ENCODE results near the gene PPM1M. TPM values are rescaled to one million over a fixed set of nuclear protein-coding genes. Genes with fewer than 3 reads are reported as not detected.
A peak's percentile ranks its signal among the peaks of the same experiment; 100 is the strongest.

Gene PPM1M
- total RNA-seq, 1 donor from 2014 or later, result 24.8 TPM

DNA sequence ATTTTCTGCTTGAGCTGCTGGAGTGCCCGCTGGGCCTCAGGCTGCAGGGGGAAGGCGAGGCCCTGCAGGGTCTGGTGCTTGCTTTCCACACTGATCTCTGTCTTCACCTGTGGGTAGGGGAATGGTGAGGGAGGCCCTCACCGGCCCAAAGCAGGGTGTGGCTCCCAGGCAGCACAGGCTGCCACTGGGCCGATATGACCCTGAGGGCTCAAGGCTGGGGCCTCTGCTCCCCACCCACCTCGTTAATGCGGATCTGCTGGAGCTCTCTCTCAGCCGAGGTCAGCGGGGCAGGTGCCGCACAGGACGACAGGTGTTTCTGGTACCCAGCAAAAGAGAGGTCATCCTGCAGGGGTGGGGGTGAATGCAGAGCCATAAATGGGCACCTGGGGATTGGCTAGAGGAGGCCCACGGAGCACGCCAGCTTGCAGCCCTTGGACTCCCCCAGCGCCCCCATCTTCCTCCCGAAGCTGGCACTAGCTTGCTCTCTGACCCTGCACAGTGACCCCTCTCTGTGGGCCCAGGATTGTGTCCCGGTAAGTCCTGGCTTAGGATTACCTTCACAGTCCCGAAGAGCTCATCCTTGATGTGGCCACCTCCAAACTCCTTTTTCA lies 14.6 kb upstream of the PPM1M start:
- no peak for DNase-seq (ENCODE audit: low spot score)

DNA sequence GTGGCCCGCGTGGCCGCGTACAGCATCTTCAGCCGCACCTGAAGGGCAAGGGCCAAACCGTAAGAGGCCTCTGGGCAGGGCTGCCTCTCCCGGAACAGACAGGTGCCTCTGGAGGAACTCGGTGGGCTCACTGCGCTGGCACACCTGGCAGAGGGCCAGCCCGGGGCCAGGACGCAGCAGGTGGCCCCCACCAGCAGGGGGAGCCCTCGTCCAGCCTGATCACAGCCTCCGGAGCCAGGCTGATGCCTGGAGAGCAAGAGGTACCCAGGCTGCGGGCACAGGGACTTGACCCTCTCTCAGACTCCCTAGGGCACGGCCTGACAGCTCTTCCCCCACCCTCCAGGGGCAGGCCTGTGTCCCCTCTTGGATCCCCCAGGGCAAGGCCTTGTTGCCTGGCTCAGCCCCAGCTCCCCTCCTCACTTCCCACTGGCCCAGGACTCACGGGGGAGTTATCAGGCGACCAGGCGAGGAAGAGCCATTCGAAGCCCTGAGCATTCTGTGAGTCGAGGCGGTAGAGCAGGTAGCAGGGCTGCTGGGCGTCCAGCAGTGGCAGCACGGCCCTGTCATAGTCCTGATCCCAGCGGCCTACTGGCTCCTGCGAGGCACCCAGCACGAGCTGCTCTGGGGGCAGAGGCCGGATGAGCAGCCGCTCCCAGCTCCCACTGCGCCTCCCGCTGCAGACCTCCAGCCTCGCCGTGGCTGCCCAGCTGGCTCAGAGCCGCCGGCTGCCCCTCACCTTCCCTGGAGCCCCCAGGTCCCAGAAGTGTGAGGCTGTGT lies 13.9 kb upstream of the PPM1M start:
- no peak for DNase-seq (ENCODE audit: low spot score)

DNA sequence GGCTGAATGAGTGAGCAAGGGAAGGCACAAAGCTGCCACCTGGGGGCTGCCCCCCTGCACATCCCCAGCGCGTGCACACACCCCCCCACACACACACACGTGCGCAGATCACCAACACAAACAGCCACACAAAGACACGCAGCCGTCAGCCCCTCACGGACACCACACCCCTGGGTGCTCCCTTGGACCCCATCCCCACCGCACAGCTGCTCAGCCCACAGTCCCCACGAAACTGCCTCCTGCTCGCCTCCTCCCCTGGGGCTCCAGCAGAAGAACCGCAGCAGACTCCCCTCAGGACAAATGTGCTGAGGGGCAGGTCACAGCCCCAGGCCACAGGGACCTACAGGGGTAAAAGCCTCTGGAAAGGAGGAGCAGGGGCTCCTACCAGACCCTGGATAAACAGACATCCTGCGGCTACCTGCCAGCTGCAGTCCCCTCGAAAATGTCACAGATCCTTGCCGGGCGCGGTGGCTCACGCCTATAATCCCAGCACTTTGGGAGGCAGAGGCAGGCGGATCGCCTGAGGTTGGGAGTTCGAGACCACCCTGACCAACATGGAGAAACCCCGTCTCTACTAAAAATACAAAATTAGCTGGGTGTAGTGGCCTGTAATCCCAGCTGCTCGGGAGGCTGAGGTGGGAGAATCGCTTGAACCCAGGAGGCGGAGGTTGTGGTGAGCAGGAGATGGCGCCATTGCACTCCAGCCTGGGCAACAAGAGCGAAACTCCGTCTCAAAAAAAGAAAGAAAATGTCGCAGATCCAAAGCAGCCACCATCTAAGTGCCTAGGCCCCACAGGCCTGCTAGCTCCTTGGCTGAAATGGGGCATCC lies 13.1 kb upstream of the PPM1M start:
- DNase-seq (ENCODE audit: low spot score), result no peak

DNA sequence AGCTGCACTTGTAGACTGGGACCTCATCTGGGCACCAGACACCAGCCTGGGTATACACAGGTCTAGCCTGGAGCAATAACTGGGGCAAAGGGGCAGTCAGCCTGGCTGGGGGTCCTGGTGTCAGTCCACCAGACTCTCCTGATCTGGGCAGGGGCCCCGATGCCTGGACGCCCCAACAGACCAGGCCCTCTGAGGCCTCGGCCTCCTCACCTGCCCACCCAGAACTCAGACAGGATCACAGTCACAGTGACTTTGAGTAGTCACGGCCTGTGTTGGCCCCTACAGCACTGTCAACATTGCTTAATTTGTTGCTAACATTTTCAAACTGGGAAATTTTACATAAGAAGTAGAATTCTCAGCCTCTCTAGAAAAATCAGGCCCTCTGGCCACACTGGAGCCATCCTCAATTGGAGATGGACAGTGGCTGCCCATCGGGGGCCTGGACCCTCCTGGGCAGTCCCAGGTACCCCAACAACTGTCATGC lies 12.4 kb upstream of the PPM1M start:
- DNase-seq (ENCODE audit: low spot score), result no peak

DNA sequence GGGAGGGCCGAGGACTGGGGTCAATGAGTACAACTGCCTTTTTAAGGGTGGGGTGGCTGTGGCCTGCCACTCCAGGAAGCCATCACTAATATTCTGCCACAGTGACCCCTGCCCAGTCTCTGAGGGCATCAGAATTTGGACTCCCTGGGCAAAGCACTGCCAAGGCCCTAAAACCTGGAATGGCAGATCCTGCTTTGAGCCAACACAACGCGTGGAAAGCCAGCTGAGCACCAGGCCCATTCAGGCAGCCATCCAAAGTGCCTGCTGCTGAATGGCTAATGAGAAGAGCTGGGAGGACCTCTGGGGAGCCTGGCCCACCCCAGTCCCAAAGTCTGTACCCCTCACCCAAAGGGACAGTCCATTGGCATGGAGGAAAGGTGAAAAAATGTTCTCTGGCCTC lies 11.6 kb upstream of the PPM1M start:
- no peak for DNase-seq (ENCODE audit: low spot score)

DNA sequence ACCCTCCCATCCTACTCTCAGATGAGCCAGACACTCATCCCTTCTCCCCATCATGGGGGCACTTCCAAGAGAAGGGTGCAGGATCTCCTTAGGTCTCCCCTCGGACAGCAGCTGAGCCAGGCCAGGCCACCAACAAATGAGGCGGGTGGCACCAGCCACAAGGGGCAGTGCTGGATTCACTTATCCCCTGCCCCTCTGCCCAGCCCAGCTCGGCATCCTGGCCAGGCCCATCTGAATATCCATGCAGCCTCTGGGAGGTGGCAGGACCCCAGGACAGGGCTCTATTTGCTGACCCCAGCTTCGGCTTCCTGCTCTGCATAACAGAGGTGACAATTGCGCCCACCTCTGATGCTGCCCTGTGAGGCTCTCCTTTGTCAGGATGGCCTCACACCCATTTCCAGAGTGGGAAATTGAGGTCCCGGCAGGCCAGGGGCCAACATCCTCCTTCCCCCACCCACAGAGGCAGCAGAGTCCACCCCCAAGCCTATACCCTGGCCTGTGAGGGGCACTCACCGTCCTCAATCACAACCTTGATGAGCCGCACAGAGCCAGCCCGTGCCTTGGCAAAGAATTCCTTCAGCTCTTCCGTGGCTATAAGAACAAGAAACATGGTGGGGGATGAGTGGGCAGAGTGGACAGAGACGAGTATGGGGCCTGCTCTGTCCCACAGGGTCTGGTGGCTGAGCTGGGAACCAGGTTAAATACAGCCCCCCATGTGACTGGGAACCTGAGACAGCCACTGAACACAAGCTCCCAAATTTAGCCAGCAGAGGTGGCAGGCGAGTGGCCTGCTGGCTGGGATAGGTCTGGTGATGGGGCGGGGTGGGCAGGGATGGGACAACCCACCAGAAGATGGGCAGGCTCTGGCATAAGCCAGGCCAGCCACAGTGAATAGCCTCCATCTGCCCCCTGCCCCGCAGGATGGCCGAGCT lies 10.8 kb upstream of the PPM1M start:
- DNase-seq (ENCODE audit: low spot score), result no peak

DNA sequence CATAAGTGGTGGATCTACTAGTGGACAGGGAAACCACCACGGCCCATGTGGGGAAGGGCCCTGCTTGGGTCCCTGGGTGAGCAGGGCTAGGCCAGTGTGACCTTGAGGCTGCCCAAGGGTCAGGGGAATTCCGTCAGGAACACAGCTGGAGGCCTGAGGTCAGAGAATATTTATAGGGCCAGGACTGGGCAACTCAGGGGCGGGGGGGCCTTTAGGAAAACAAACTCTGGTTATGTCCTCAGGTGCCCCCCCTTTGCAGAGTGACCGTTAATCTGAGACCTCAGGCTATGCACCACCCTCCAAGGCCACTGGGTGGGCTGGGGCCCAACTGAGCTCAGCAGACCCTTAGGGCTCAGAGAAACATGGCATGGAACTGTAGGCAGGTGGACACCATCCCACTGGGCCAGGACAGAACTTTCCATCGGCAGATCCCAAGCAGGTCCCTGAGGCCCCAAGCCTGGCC lies 9.1 kb upstream of the PPM1M start:
- DNase-seq (ENCODE audit: low spot score), result no peak

DNA sequence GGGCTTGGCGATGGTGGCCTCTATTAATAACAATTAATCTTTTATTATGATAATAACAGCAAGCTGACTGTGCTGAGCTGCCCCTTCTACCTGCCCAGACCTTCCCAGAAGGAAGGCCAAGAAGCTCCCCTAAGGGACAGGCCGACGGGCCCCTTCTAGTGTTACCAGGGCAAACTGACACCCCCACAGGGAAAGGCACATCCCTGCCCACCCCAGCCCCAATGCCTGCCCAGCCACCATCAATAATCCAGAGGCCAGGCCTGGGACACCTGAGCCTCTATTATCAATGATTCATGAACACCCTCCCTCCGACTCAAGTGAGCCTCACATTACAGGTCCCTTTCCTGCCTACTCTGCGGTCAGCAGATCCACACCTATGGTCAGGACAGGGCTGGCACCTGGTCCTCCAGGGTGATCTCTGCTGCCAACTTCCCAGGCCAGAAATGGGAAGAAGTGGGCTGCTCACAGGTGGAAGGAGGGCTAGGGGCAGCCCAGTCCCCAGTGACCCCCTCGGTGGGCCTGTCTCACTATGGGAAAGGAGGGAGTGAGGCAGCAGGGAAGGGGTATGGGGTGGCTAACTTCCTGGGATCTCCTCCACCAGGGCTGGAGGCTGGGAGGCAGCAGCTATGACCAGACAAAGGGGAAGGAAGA lies 8.4 kb upstream of the PPM1M start:
- no peak for DNase-seq (ENCODE audit: low spot score)

DNA sequence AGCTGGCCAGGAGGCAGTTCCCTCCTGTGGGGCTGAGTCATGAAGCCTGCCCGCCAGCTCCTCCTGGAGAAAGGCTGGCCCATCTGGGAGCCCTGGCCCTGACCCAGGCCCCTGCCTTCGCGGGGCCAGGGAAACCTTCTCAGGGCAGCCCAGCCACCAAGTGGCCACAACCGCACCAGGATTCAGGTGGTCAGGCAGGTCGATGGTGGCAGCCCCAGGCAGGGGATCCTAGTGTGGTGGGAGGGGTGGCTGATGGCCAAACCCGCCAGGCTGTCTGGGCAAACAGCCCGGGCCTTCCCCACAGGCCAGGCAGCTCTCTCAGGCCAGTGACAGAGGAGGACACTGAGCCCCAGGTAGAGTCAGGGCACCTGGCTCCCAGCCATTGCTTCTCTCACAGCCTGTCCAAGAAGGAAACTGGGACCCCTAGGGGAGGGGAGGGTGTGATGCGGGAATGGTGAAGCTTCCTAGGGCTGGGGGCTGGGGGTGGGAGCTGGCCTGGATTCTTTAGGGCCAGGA lies 7.8 kb upstream of the PPM1M start:
- DNase-seq (ENCODE audit: low spot score), result peak; percentile 85

DNA sequence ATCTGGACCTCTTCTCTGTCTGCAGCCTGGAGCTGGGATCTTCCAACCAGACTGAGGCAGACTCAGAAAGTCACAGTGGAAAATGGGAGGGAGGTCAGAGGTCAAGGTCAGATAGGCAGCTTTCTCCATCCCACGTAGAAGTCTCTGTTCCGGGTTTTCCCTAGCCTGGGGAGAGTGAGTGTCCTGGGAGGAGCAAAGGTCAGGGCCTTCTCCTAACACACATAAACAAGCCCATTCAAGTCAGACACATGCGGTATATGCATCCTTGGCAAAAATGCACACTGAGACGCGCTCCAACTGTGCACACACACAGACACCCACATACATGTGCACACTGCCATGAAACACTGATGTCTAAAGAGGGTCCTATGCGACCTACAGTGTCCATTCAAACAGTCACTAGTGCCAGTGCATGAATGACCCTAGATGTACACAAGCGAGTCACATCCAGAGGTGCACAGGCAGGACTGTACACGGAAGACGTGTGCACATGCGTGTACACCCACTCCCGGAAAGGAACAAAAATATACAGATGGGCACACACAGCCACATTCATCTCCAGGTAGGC lies 7.3 kb upstream of the PPM1M start:
- no peak for DNase-seq (ENCODE audit: low spot score)

DNA sequence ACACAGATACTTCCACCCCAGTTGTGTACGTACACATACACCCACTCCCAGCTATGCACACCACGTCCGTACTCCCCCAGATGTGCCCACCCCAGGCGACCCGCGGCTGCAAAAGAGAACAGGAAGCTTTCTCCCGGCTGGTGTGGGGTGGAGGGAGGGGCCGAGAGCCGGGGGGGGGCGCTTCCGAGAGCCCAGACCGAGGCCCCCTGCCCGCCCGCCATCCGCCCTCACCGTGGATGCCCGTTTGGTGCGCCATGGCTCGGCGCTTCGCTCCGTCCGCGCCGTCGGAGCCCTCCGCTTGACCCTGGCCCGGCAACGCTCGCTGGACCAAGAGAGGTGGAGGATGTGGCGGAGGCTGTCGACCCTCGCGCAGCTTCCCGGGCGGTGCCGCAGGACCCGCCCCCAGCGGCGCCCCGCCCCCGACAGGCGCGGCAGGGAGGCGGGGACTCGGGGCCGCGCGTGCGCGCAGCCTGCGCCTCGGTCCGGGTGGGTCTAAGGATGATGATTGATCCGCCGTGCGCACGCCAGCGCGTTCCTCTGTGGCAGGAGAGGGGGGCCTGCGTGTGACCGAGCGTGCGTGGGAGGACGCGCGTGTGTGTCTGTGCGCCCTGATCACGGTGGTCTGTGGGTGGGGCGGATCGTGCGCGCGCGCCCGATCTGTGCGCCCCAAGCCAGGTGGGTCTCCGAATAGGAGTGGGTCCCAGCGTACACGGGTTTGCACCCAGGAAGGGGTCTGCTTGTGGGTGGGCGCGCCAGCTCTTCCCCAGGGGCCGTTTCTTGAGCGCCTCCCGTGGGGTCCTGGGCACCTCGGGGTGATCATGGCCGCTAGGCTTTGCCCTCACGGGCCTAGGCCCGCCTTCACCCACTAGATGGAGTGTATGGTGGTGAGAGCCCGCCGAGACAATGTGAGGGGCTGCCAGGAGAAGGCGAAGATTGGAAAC lies 6.5 kb upstream of the PPM1M start, which contains the start of gene TWF2:
TWF2 (minus strand) TSS at position 398 of the 941 bp plus-strand sequence; CDS start at position 256, 142 bp downstream.
- peak; percentile 87 for DNase-seq (ENCODE audit: low spot score)

DNA sequence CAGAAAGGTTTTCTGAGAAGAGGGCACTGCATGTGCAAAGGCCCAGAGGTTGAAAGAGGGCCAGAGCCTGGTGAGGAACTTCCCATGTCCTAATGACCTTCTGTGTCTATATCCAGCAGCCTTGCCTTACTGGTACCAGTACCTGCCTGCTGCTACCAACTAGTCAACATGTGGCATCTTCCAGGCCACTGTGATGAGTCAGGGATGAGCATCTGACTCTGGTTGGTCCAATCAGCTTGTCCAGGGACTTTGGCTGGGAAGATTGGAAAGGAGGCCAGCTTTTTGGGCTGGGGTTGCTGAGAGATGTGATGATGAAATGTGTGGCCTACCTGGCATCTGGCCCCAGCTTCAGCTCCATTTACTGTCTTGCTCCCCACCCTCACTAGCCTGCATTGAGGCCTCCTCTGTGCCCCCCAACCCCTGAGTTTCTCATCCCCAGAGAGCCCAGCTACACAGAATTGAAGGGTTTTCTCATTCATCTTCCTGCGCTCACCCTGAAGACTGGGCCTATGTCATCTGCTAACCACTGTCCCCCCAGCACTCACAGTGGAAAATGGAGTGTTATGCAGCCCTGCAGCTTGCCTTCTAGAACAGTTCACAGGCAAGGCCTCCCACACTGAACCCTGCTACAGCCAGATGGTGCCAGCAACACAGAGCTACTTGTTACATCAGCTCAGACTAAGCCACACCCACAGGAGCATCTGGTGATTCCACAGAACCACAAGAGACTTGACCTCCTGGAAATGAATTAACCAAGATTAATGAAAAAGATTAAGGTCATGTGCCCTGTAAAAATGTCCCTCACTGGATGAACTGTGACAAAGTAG lies 5.3 kb upstream of the PPM1M start:
- peak; percentile 61 for DNase-seq (ENCODE audit: low spot score)

DNA sequence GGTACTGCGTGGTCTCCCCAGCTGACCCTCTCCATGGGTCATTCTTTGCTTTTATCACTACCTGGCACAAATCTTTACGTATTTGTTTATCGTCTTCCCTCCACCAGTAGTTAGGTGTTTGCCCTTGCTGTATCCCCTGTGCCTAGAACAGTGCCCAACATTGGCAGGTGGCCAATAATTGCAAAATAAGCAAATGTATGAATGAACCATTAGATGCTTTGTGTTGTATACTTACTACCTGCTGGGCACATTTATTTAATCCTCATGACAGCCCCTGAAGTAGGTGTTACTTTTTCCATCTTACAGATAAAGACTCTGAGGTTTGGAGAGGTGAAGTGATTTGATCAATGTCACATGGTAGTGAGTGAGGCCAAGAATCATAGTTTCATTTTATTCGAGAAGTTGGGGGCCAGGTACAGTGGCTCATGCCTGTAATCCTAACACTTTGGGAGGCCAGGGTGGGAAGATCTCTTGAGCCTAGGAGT lies 4.6 kb upstream of the PPM1M start:
- no peak for DNase-seq (ENCODE audit: low spot score)

DNA sequence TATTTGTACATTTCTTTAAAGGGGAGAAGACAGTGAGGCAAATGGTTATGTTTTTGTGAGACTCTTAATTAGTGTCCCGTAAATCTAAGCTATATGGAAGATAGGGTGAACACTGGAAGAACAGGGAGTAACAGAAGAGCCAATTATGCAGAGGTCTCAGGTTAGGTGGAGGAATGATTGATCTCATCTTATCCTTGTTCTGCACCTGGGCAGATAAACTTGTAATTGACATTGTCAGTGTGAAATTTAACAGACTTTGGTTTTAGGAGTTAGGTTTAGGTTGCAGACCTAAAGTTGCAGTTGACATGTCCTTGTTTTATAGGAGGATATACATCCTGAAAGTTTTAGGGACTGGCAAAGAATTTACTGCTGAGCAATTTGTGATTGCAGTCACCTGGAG lies 3.5 kb upstream of the PPM1M start:
- no peak for DNase-seq (ENCODE audit: low spot score)

DNA sequence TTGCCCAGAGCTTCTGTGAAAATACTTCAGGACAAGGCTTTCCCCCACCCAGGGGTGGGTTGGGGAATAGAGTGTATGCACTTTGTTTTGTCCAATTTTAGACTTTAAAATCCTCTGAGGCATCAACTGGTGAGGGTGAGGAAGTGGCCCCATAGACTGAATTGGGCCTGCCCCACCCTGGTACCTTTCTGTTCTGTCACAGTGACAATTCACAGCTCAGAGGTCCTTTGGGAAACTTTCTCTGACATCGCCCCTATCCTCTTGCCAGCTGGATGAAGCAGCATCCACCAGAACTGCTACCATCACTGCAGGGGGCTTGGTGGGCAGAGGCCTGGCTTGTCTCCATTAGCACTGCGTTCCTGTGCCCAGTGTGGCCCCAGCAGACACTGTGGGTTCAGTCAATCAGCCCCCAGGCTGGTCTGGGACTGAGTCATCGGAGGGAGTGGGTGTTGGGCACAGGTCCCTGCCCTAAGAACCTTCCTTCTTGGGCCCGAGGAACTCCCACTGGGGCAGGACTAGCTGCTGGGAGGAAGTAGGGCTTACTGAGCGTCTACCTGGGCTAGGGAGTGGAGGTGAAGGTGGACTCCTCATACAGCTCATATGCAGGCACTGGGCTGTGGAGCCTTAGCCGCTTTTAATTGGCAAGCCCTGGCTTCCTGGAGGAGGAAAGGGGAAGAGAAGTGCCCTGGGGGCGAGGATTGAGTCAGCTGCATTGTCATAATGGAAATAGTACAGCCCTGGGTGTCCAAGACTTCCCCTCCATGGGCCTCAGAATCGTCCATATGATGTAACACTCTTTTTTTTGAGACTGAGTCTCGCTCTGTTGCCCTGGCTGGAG lies 1.5 kb upstream of the PPM1M start:
- DNase-seq (ENCODE audit: low spot score), result peak; percentile 46

DNA sequence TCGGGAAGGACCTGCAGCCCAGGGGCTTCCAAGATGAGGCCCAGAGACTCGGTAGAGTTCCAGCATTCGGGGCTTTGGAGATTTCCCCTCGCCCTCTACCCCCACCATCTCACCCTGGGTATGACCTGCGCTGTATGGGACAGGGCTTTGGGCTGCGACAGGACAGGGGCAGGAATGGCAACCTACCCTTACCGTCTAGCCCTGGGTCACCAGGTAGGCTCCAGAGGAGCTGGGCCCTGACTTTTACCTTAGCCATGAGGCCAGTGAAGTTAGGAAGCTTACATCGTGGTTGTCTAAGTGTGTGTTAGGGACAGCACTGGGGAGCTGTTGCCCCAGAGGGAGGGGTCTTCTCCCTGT lies 683 bp downstream of the PPM1M start:
- no peak for DNase-seq (ENCODE audit: low spot score)
